Osteoblast (primary cell): ENCODE data around the gene CCDC85C. TPM values are rescaled to one million over a fixed set of nuclear protein-coding genes. Genes with fewer than 3 reads are reported as not detected.
A peak's percentile ranks its signal among the peaks of the same experiment; 100 is the strongest.

Source experiments
- DNase-seq: peaks from one replicate; pipeline ENCODE4 v3.0.0; 2011; ENCODE audit warnings: low spot score, mixed read lengths; ENCODE audit not compliant: insufficient read length; ENCODE audit errors: missing footprints
- H2AFZ ChIP-seq: 2 replicates; pipeline ENCODE4 v1.6.0; 2011; ENCODE audit warnings: mild to moderate bottlenecking, low read length
- H3K27ac ChIP-seq: 2 replicates; pipeline ENCODE4 v1.5.1; 2011; ENCODE audit warnings: mild to moderate bottlenecking, low read depth, low read length, moderate library complexity
- H3K27me3 ChIP-seq: 2 replicates; pipeline ENCODE4 v1.6.0; 2012; ENCODE audit warnings: mild to moderate bottlenecking, control low read depth, inconsistent platforms, low read length, moderate library complexity; ENCODE audit not compliant: insufficient read depth
- H3K36me3 ChIP-seq: 2 replicates; pipeline ENCODE4 v1.5.1; 2011; ENCODE audit warnings: mild to moderate bottlenecking, low read length, control low read depth, moderate library complexity; ENCODE audit not compliant: insufficient read depth
- H3K4me1 ChIP-seq: 2 replicates; pipeline ENCODE4 v1.5.1; 2011; ENCODE audit warnings: mild to moderate bottlenecking, low read length, control low read depth, moderate library complexity; ENCODE audit not compliant: insufficient read depth
- H3K4me2 ChIP-seq: 2 replicates; pipeline ENCODE4 v1.6.0; 2011; ENCODE audit warnings: mild to moderate bottlenecking, low read length; ENCODE audit not compliant: insufficient read depth
- H3K4me3 ChIP-seq: fragments of 200-600 bp; sonication (generic); 3 replicates; pipeline ENCODE4 v1.5.1; 2012; ENCODE audit warnings: mild to moderate bottlenecking, low read length, inconsistent platforms; ENCODE audit not compliant: insufficient read depth
- H3K79me2 ChIP-seq: 2 replicates; pipeline ENCODE4 v1.6.0; 2012; ENCODE audit warnings: mild to moderate bottlenecking, low read length, control low read depth, inconsistent platforms; ENCODE audit not compliant: insufficient read depth
- H3K9me3 ChIP-seq: 2 replicates; pipeline ENCODE4 v1.5.1; 2011; ENCODE audit warnings: low read depth, low read length, control low read depth
- H4K20me1 ChIP-seq: 2 replicates; pipeline ENCODE4 v1.6.0; 2012; ENCODE audit warnings: mild to moderate bottlenecking, low read length, control low read depth; ENCODE audit not compliant: insufficient read depth
- total RNA-seq: library from RNA; depleted of rRNA; stranded (reverse); fragments of >200 nt; gene quantifications from 2 replicates; pipeline ENCODE4 v1.2.3, GENCODE V29; 2012
- TF ChIP-seq, protein P1 (sequence below): IDR thresholded peaks from 2 replicates; pipeline ENCODE4 v1.5.1; 2011; ENCODE audit warnings: mild to moderate bottlenecking, low read depth, low read length, moderate library complexity; ENCODE audit errors: extremely low read depth

Gene CCDC85C
- total RNA-seq, 1 donor, result 3.6 TPM

DNA sequence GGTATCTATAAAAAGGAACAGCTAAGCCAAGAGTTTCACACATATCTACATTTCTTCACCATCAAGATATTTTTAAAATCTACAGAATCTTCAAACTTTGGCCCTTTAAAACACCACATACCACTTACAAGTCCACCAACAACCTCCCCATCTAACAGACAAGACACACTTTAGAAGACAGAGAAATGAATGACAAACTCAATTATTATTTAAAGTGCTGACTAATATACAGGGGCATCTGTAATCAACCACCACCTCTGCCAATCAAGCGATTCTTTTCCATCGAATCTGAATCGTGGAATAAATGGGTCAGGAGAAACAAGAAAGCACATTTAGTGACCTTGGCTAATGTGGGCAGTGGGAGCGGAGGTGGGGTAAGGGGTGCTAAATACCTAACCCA is 131.1 kb downstream of the CCDC85C start:
- H3K79me2 ChIP-seq, result peaks cover 99% of the 10 kb centered on the region
- H3K9me3 ChIP-seq, result no peaks in the 10 kb centered on the region
- no peak overlapping the region for H3K27ac ChIP-seq
- no peaks in the 10 kb centered on the region for H3K27me3 ChIP-seq
- peaks cover 55% of the 10 kb centered on the region for H4K20me1 ChIP-seq
- peak; percentile 66 for DNase-seq
- TF ChIP-seq, protein P1, sequence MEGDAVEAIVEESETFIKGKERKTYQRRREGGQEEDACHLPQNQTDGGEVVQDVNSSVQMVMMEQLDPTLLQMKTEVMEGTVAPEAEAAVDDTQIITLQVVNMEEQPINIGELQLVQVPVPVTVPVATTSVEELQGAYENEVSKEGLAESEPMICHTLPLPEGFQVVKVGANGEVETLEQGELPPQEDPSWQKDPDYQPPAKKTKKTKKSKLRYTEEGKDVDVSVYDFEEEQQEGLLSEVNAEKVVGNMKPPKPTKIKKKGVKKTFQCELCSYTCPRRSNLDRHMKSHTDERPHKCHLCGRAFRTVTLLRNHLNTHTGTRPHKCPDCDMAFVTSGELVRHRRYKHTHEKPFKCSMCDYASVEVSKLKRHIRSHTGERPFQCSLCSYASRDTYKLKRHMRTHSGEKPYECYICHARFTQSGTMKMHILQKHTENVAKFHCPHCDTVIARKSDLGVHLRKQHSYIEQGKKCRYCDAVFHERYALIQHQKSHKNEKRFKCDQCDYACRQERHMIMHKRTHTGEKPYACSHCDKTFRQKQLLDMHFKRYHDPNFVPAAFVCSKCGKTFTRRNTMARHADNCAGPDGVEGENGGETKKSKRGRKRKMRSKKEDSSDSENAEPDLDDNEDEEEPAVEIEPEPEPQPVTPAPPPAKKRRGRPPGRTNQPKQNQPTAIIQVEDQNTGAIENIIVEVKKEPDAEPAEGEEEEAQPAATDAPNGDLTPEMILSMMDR, result no peak
- H3K4me2 ChIP-seq, result peak overlapping the region; percentile 4
- H3K4me1 ChIP-seq, result peaks cover 8% of the 10 kb centered on the region
- H3K4me3 ChIP-seq, result no peak overlapping the region
- H2AFZ ChIP-seq, result no peak overlapping the region
- H3K36me3 ChIP-seq, result no peaks in the 10 kb centered on the region

DNA sequence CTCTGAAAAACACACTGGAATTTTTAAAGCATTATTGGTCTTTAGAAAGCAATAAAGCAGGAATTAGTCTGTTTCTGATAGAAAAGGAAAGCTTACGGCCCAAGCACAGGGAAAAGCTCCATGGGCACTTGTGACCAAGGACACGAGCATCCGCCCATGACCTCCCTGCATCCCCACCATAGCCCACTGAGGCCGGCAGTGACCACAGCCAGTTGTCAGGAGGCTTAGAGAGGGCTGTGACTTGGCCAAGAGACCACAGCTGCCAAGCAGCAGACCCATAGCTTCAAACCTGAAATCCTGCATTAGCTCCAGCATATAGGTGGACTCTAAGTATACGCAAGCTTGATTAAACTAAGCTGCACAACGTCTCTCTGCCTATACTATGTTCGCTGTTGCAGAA is 132.3 kb downstream of the CCDC85C start:
- Histone ChIP-seq H3K4me2 (no peak overlapping the region), H3K4me1 (peaks cover 8% of the 10 kb centered on the region), H2AFZ (no peak overlapping the region), H3K27ac (no peak overlapping the region), H4K20me1 (peaks cover 56% of the 10 kb centered on the region), H3K9me3 (no peaks in the 10 kb centered on the region), H3K27me3 (no peaks in the 10 kb centered on the region), H3K36me3 (no peaks in the 10 kb centered on the region), H3K4me3 (no peak overlapping the region), H3K79me2 (peaks cover 98% of the 10 kb centered on the region)
- TF ChIP-seq, protein P1, result no peak
- no peak for DNase-seq

DNA sequence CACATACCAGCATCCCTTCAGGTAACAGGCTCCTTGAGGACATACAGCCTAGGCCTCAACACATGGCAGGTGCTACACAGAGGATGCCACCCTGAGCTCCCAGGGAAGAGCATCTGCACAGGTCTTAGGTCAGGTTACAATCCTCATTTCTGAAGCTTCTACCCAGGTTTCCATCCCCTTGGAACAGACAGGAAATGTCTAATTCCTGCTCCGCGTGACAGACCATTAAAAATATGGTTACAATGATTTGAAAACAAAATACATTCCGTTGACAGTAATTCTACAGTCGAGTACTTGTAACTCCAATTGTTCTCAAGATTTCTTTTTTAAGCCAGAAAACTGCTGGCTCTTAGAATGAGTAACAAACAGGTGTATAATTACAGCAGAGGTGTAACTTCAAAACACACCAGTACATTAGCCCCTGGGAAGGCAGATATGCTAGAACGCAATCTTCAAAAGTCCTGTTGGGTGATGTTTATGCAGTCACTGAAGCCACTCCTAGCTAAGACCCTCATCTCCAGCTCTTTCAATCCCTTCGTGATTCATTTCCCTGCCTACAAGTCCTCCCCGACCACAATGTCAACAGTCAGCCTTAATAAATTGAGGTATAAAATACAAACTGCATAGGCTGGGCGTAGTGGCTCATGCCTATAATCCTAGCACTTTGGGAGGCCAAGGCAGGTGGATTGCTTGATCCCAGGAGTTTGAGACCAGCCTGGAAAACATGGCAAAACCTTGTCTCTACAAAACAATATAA is 135.0 kb downstream of the CCDC85C start:
- peaks cover 86% of the 10 kb centered on the region for H3K79me2 ChIP-seq
- no peaks in the 10 kb centered on the region for H3K27me3 ChIP-seq
- TF ChIP-seq, protein P1, result no peak
- peaks cover 45% of the 10 kb centered on the region for H4K20me1 ChIP-seq
- no peak for DNase-seq
- no peak overlapping the region for H3K4me3 ChIP-seq
- H3K4me2 ChIP-seq, result no peak overlapping the region
- no peaks in the 10 kb centered on the region for H3K9me3 ChIP-seq
- peaks cover 3% of the 10 kb centered on the region for H3K36me3 ChIP-seq
- peaks cover 8% of the 10 kb centered on the region for H3K4me1 ChIP-seq
- no peak overlapping the region for H2AFZ ChIP-seq
- no peak overlapping the region for H3K27ac ChIP-seq

DNA sequence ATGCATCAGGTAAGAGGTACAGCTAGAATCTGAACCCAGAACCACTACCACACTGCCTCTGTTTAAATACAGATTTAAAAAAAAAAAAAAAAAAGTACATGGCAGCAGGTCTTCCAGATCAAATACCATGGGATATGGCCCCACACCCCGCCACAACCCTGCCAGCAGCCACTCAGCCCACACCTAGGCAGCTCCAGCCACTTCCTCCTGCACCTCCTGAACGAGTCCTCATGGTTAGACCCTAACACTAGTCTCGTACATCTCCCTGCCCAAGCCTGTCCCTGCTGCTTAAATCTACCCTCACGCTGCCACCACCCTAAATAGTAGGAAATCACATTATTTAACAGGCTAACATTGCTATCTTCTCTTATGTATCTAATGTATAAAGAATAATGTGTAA is 135.9 kb downstream of the CCDC85C start:
- TF ChIP-seq, protein P1, result no peak
- Histone ChIP-seq H3K9me3 (no peaks in the 10 kb centered on the region), H3K79me2 (peaks cover 76% of the 10 kb centered on the region), H3K27me3 (no peaks in the 10 kb centered on the region), H3K4me2 (no peak overlapping the region), H3K4me3 (no peak overlapping the region), H3K36me3 (peaks cover 10% of the 10 kb centered on the region), H3K27ac (no peak overlapping the region), H2AFZ (no peak overlapping the region), H4K20me1 (peaks cover 38% of the 10 kb centered on the region), H3K4me1 (peaks cover 2% of the 10 kb centered on the region)
- DNase-seq, result no peak
